ENCODE results near the gene RAB11FIP4.

RAB11FIP4 gene

DNA sequence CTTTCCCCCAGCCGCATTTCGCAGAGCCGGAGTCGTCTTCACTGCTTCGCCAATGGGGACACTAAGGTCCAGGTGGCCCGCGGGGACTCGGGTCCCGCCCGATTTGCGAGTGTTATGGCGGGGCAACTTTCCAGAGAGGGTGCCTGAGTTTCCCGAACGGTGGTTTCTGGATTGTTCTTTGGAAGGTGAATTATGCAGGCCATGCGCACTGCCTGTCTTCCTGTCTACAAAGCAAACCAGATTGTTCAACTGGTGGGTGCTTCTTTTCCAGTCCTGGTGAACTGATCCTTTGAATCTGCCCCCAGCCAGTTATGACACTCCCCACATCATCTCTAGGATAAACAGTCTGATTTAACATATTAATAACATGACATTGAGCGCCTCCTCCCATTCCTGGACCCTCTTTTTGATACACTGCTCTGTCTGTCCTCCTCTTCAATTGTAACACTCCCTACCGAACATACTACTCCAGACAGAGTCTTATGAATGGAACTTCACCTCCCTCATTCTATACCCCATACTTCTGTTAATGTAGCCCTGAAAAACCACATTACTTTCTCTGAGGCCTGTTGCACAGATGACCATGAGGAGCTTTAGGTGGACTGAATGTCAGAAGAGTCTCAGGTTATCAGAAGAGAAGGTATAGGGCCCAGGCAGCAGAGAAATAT lies 159.0 kb downstream of the RAB11FIP4 start:
- Histone ChIP-seq H3K27me3 (ENCODE audit: control insufficient read depth, insufficient read depth, low read length) (no peaks in the 10 kb centered on the region), H3K36me3 (ENCODE audit: control insufficient read depth, insufficient read depth, low read length) (no peaks in the 10 kb centered on the region), H3K9ac (ENCODE audit: low read length) (peak overlapping the region; percentile 75), H3K4me3 (ENCODE audit: low read length) (peak overlapping the region; percentile 45), H3K9me3 (ENCODE audit: control insufficient read depth, low read length) (no peaks in the 10 kb centered on the region), H3K4me1 (ENCODE audit: control insufficient read depth, insufficient read depth, low read length) (peaks cover 6% of the 10 kb centered on the region)

DNA sequence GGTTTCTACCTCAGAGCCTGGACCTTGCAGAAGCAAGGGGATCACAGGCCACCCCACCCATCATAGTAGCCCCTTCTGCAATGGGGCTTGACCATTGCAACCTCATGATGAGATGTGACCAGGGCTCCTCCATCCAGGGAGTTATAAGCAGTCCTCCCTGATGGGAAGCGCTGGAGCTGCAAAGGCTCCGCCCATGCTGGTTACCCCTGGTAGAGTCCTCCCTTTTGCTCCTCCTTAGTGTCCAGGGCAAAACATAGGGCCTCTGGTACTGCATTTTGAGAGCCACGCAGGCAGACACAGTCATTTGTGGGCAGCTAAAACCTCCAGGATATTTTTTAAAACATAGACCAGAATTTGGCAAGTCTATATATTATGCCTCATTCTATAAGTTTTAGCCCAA lies 161.1 kb downstream of the RAB11FIP4 start:
- H3K9me3 ChIP-seq (ENCODE audit: control insufficient read depth, low read length) = no peaks in the 10 kb centered on the region
- peaks cover 6% of the 10 kb centered on the region for H3K4me1 ChIP-seq (ENCODE audit: control insufficient read depth, insufficient read depth, low read length)
- no peak overlapping the region for H3K9ac ChIP-seq (ENCODE audit: low read length)
- no peaks in the 10 kb centered on the region for H3K36me3 ChIP-seq (ENCODE audit: control insufficient read depth, insufficient read depth, low read length)
- no peaks in the 10 kb centered on the region for H3K27me3 ChIP-seq (ENCODE audit: control insufficient read depth, insufficient read depth, low read length)
- H3K4me3 ChIP-seq (ENCODE audit: low read length) = no peak overlapping the region

DNA sequence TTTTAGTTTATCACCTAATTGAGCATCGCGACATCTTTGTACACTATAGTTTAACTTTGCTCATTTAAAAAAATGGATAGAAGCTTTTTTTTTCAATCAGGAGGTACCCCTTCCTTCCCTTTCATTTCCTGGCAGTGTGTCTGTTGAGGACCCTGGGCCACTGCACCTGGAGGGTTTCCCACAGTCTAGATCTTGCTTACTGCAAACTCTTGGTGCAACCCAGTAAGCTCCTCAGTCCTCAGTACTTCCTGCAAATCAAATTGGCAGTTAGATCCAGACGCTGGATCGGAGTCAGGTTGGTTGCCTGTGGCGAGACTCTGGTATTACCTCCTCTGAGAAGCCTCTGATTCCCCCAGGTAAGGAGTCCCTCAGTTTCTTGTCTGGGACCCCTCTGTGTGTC lies 162.0 kb downstream of the RAB11FIP4 start:
- Histone ChIP-seq H3K9ac (ENCODE audit: low read length) (no peak overlapping the region), H3K4me1 (ENCODE audit: control insufficient read depth, insufficient read depth, low read length) (peaks cover 10% of the 10 kb centered on the region), H3K27me3 (ENCODE audit: control insufficient read depth, insufficient read depth, low read length) (no peaks in the 10 kb centered on the region), H3K4me3 (ENCODE audit: low read length) (no peak overlapping the region), H3K36me3 (ENCODE audit: control insufficient read depth, insufficient read depth, low read length) (no peaks in the 10 kb centered on the region), H3K9me3 (ENCODE audit: control insufficient read depth, low read length) (no peaks in the 10 kb centered on the region)

DNA sequence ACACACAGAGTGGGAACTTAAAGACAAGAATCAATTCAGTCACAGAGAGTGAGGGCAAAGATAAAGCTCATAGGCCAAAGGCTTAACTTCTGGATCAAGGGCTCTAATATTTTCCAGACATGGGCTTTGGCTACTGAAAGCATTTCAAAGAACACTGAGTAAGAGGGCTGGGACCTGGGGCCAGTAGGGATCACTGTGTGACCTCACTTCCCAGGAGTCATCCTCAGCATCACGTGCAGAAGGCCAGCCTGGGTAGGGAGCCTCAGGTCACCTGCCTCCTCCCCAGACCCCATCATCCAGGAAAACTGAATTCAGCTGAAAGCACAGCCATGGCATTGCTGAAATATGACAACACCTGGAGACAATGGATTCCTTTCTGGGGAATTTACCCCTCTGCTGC lies 163.5 kb downstream of the RAB11FIP4 start:
- H3K4me3 ChIP-seq (ENCODE audit: low read length) = no peak overlapping the region
- H3K9me3 ChIP-seq (ENCODE audit: control insufficient read depth, low read length) = no peaks in the 10 kb centered on the region
- peaks cover 12% of the 10 kb centered on the region for H3K4me1 ChIP-seq (ENCODE audit: control insufficient read depth, insufficient read depth, low read length)
- no peak overlapping the region for H3K9ac ChIP-seq (ENCODE audit: low read length)
- no peaks in the 10 kb centered on the region for H3K36me3 ChIP-seq (ENCODE audit: control insufficient read depth, insufficient read depth, low read length)
- H3K27me3 ChIP-seq (ENCODE audit: control insufficient read depth, insufficient read depth, low read length) = no peaks in the 10 kb centered on the region

DNA sequence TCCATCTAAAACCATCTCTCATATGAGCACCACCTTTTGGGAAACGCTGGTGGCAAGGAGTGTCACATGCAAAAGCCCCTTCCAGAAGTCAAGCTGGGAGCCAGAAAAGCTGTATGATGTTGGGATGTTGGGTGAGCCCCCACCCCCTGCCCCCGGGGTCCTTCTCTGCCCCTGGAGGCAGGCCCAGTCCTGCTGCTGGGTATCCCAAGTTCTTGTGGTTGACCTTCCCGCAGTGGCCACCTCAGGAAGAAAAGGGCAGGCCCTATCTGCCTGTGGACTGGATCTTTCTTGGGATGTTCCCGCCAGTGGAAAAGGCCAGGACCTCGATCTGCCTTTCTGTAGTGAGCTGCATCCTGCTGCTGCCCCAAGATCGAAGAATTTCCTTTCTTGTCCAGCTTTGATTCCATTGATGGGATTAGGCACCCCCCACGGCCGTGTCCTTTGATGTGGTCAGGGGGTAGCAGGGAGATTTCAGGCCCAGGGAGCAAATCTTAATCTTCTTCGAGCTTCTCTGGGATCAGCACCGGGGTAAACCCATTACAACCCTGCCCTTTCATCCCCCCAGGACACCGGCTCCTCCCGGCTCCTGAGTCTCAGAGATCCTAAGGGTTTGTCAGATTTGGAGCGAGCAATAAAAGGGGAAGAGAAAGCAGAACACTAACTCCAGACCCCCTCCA lies 165.6 kb downstream of the RAB11FIP4 start:
- H3K9me3 ChIP-seq (ENCODE audit: control insufficient read depth, low read length) = no peaks in the 10 kb centered on the region
- H3K4me1 ChIP-seq (ENCODE audit: control insufficient read depth, insufficient read depth, low read length) = peaks cover 33% of the 10 kb centered on the region
- no peak overlapping the region for H3K4me3 ChIP-seq (ENCODE audit: low read length)
- no peaks in the 10 kb centered on the region for H3K27me3 ChIP-seq (ENCODE audit: control insufficient read depth, insufficient read depth, low read length)
- no peak overlapping the region for H3K9ac ChIP-seq (ENCODE audit: low read length)
- H3K36me3 ChIP-seq (ENCODE audit: control insufficient read depth, insufficient read depth, low read length) = no peaks in the 10 kb centered on the region

DNA sequence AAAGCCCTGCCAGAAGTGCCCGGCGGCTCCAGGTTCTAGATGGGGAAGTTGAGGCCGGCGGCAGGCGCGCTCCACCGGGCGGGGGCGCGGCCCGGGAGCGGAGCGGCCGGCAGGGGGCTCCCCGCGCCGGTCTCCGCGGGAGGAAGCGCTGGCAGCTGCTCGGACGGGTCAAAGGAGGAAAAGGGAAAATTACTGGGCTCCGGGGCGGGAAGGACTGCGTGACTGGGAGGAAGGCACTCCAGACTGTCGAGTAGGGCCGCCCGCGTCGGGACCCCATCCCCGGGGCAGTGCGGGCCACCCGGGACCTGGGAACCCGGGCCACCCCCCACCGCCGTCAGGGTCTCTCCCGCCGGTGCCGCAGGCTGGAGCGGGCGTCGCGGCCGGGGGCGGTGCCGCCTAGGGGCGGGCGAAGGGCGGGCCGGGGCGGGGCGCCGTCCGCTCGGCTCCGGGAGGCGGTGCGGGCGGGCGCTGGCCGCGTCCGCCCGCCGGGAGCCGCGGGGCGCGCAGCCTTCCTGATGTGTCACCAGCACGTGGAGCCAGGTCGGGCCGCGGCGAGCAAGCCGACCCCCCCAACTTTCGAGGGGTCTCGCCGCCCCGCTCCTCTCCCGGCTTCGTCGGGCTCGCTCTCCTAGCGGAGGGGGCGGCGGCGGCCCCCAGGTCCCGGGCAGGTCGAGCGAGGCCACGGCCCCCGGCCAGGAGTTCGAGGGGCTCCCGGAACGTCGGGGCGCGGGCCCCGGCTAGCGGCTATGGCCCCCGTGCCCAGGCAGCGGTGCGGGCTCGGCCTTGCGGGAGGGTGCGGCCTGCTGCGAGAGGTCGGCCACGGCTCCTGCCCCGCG lies 167.5 kb downstream of the RAB11FIP4 start:
- H3K4me1 ChIP-seq (ENCODE audit: control insufficient read depth, insufficient read depth, low read length) = peaks cover 40% of the 10 kb centered on the region
- no peaks in the 10 kb centered on the region for H3K36me3 ChIP-seq (ENCODE audit: control insufficient read depth, insufficient read depth, low read length)
- no peak overlapping the region for H3K4me3 ChIP-seq (ENCODE audit: low read length)
- no peaks in the 10 kb centered on the region for H3K27me3 ChIP-seq (ENCODE audit: control insufficient read depth, insufficient read depth, low read length)
- peak overlapping the region; percentile 62 for H3K9ac ChIP-seq (ENCODE audit: low read length)
- H3K9me3 ChIP-seq (ENCODE audit: control insufficient read depth, low read length) = no peaks in the 10 kb centered on the region

DNA sequence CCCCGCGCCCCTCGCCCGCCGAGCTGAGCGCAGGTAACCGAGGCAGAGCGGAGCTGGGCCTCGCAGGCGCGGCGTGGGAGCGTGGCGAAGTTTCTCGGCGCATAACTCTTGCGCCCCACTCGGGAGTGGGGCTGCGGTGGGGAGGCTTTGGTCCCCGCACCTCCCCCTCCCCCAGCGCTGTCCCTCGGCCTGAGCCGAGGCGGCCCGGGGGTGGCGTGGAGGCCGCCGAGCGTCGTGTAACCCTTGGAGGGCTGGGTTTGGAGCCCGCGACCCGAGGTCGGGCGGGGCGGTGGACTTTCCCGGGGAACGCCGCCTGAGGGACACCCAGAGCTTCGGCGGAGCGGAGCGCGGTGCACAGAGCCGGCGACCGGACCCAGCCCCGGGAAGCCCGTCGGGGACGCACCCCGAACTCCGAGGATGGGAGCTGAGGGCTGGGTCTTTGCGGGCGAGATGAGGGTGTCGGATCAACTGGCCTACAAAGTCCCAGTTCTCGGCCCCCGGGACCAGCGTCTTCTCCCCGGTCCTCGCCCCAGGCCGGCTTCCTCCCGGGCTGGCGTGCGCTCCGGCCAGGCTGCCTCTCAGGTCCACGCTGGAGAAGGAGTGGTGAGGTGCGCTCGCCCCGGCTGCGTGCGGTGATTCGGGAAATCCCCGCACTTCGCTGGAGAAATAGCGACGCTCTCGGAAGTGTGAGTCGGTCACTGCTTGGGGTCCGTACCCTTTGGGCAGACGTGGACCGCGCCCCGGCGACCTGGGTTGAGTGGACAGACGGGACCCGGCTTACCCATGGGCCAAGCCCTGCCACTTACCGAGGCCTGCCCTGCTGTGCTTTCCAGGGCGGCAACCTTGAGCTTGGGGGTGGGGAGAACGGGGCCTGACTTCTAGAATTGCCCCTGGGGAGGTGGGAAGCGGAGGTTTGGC lies 168.4 kb downstream of the RAB11FIP4 start:
- peak overlapping the region; percentile 62 for H3K9ac ChIP-seq (ENCODE audit: low read length)
- H3K4me3 ChIP-seq (ENCODE audit: low read length) = no peak overlapping the region
- no peaks in the 10 kb centered on the region for H3K36me3 ChIP-seq (ENCODE audit: control insufficient read depth, insufficient read depth, low read length)
- no peaks in the 10 kb centered on the region for H3K27me3 ChIP-seq (ENCODE audit: control insufficient read depth, insufficient read depth, low read length)
- H3K4me1 ChIP-seq (ENCODE audit: control insufficient read depth, insufficient read depth, low read length) = peaks cover 41% of the 10 kb centered on the region
- no peaks in the 10 kb centered on the region for H3K9me3 ChIP-seq (ENCODE audit: control insufficient read depth, low read length)

DNA sequence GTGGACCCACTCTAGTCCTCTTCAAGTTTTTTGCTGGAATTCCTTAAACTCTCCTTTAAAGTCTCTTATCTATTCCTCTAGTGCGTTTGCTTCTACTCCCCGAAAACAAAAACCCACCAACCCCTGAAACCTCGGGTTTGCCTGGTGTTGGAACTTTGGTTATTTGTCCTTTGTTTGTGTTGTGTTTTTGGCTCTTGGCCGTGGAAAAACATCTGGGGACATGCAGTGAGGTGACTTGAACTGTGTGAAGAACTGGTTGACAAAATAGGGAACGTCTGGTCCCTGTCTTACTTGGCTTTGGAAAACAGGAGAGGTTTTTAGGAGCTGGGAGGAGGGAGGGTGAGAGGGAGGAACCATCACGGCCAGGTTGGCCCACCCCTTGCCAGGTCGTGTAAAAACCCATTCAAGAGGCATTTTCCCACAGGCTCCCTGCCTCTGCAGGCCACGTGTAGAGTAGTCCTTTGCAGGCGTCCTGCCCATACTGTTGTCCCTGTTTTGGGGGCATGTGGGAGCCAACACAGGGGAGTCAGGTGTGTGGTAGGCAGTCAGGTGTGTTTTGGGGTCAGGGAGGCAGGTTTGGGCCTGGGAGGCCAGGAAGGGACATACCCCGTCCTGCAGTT lies 169.3 kb downstream of the RAB11FIP4 start:
- no peaks in the 10 kb centered on the region for H3K36me3 ChIP-seq (ENCODE audit: control insufficient read depth, insufficient read depth, low read length)
- no peaks in the 10 kb centered on the region for H3K27me3 ChIP-seq (ENCODE audit: control insufficient read depth, insufficient read depth, low read length)
- no peak overlapping the region for H3K9ac ChIP-seq (ENCODE audit: low read length)
- H3K9me3 ChIP-seq (ENCODE audit: control insufficient read depth, low read length) = no peaks in the 10 kb centered on the region
- H3K4me3 ChIP-seq (ENCODE audit: low read length) = no peak overlapping the region
- H3K4me1 ChIP-seq (ENCODE audit: control insufficient read depth, insufficient read depth, low read length) = peaks cover 49% of the 10 kb centered on the region

DNA sequence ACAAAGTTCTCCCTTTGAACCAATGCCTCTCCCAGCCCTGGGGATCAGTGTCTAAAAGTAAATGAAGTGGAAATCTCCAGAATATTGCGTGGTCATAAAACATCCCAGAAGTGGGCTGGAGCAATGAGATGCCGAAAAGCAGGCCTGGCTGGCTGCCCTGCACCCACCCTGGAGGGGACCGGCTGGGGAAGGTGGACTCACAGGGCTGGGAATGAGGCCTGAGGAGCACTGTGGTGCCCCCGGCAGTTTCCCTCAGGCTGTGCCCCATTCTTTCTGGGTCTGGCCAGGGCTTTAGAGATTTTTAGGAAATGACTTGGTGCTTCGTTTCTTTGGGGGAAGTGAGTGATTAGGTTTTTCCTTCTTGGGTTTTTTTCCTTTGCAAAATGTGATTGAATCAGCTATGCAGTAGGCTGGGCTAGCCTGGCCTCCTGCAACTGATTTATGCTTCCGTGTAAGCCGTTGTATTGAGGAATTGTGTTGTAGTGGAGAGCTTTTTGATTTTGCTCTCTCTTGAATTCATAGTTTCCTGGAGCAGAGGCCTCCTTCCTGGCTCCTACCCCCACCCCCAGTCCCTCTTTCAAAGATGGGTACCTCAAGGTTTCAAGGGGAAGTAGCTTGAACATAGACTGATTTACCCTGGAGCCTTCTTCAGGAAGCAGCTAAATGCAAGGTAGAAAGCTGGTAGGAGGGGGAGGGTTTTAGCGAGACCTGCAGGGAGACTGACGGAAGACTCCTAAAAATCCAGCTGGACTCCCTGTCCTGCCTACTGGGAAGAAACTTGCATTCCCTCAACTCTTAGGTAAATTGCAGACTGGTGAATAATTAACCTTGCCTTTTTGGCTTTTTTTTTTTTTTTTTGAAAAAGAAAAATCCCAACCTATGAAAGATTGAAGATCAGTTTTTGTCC lies 170.2 kb downstream of the RAB11FIP4 start:
- no peak overlapping the region for H3K4me3 ChIP-seq (ENCODE audit: low read length)
- H3K36me3 ChIP-seq (ENCODE audit: control insufficient read depth, insufficient read depth, low read length) = no peaks in the 10 kb centered on the region
- no peaks in the 10 kb centered on the region for H3K9me3 ChIP-seq (ENCODE audit: control insufficient read depth, low read length)
- peak overlapping the region; percentile 40 for H3K9ac ChIP-seq (ENCODE audit: low read length)
- no peaks in the 10 kb centered on the region for H3K27me3 ChIP-seq (ENCODE audit: control insufficient read depth, insufficient read depth, low read length)
- H3K4me1 ChIP-seq (ENCODE audit: control insufficient read depth, insufficient read depth, low read length) = peaks cover 49% of the 10 kb centered on the region

DNA sequence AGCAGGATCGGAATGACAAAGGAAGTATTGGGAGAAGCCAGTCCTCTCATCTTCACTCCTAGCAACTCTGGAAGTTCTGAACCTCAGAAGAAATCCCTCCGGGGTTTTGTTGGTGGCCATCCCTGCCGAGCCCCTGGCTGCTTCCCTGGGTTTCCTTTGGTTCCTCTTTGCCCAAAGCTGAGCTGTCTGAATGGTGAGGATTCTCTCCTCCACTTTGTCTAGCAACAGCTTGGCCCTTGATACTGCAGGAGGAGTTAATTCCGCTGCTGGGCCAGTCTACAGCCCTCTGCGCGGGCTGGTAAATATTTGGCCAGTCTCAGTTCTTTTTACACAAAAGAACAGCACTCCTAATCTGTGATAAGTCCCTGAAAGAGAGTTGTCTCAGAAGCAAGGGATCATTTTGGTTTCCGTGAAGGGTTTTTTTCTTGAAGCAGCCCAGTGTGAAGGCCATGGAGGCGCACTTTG lies 170.9 kb downstream of the RAB11FIP4 start:
- peaks cover 49% of the 10 kb centered on the region for H3K4me1 ChIP-seq (ENCODE audit: control insufficient read depth, insufficient read depth, low read length)
- no peaks in the 10 kb centered on the region for H3K27me3 ChIP-seq (ENCODE audit: control insufficient read depth, insufficient read depth, low read length)
- no peaks in the 10 kb centered on the region for H3K9me3 ChIP-seq (ENCODE audit: control insufficient read depth, low read length)
- H3K9ac ChIP-seq (ENCODE audit: low read length) = peak overlapping the region; percentile 24
- H3K4me3 ChIP-seq (ENCODE audit: low read length) = no peak overlapping the region
- no peaks in the 10 kb centered on the region for H3K36me3 ChIP-seq (ENCODE audit: control insufficient read depth, insufficient read depth, low read length)
